Measurements from ENCODE around the gene TSNAX. TPM values are rescaled to one million over a fixed set of nuclear protein-coding genes. Genes with fewer than 3 reads are reported as not detected.
"Not testable (repeated sequence)": the region's sequence is repeated elsewhere in the genome, so short reads cannot be mapped to it uniquely, and the experiment has no call there.

The TSNAX gene
- total RNA-seq, 2 experiments from 2014 or later: 33.5 to 35.7 TPM

GRCh38 chr1:231497629-231498152 lies 30.8 kb upstream of the TSNAX start:
- CTCF ChIA-PET: no interaction called here
- intact Hi-C loops (cut with DNase I, micrococcal nuclease): no loop called here

GRCh38 chr1:231499148-231499763 lies 29.2 kb upstream of the TSNAX start:
- H3K4me3 ChIP-seq (ENCODE audit: low read length): no peak overlapping the region
- H3K9me3 ChIP-seq (ENCODE audit: control insufficient read depth in 1 of 2, insufficient read depth in 1 of 2, low read length in 2 of 2): peaks cover 8 to 23% of the 10 kb centered on the region in 2 experiments
- ATAC-seq (ENCODE audit: poor library complexity) (no peak), DNase-seq (no peak)
- intact Hi-C loops (cut with DNase I, micrococcal nuclease): no loop called here
- POLR2A ChIA-PET: no interaction called here
- no peak overlapping the region for H3K27ac Mint-ChIP-seq
- no peak overlapping the region for H3K27ac ChIP-seq (ENCODE audit: low read depth in 1 of 2, low read length in 2 of 2)
- H3K4me1 ChIP-seq (ENCODE audit: insufficient read depth, low read length): no peaks in the 10 kb centered on the region
- H3K36me3 Mint-ChIP-seq (ENCODE audit: low read depth): no peaks in the 10 kb centered on the region
- H3K27me3 ChIP-seq (ENCODE audit: control insufficient read depth in 1 of 2, insufficient read depth in 2 of 2, low read length in 2 of 2): no peaks in the 10 kb centered on the region
- TF ChIP-seq CTCF (IDR thresholded peaks at IDR 0.05): no peak
- no peaks in the 10 kb centered on the region for H3K36me3 ChIP-seq (ENCODE audit: insufficient read depth, low read length)
- H3K4me1 Mint-ChIP-seq (ENCODE audit: low read depth): no peaks in the 10 kb centered on the region
- H3K9me3 Mint-ChIP-seq: peaks cover 5% of the 10 kb centered on the region
- no peak overlapping the region for H3K4me3 Mint-ChIP-seq
- H3K27me3 Mint-ChIP-seq: peaks cover 7% of the 10 kb centered on the region
- CTCF ChIA-PET: no interaction called here

More at GRCh38 chr1:231497629-231498152, 30.8 kb upstream of the TSNAX start:
- H3K36me3 ChIP-seq (ENCODE audit: insufficient read depth, low read length): no peaks in the 10 kb centered on the region
- H3K4me1 ChIP-seq (ENCODE audit: insufficient read depth, low read length): no peaks in the 10 kb centered on the region
- H3K4me3 ChIP-seq (ENCODE audit: low read length): no peak overlapping the region
- Mint-ChIP-seq H3K27ac (no peak overlapping the region), H3K36me3 (ENCODE audit: low read depth) (no peaks in the 10 kb centered on the region), H3K27me3 (peaks cover 5% of the 10 kb centered on the region), H3K4me1 (ENCODE audit: low read depth) (no peaks in the 10 kb centered on the region), H3K4me3 (no peak overlapping the region), H3K9me3 (peaks cover 5% of the 10 kb centered on the region)
- no peak for TF ChIP-seq CTCF (IDR thresholded peaks at IDR 0.05)
- POLR2A ChIA-PET: no interaction called here
- H3K27ac ChIP-seq (ENCODE audit: low read depth in 1 of 2, low read length in 2 of 2): no peak overlapping the region
- ATAC-seq (ENCODE audit: poor library complexity): no peak
- H3K27me3 ChIP-seq (ENCODE audit: control insufficient read depth in 1 of 2, insufficient read depth in 2 of 2, low read length in 2 of 2): no peaks in the 10 kb centered on the region
- H3K9me3 ChIP-seq (ENCODE audit: control insufficient read depth in 1 of 2, insufficient read depth in 1 of 2, low read length in 2 of 2): peaks cover 8 to 23% of the 10 kb centered on the region in 2 experiments
- DNase-seq: no peak

- no peak for DNase-seq
- intact Hi-C loops (cut with DNase I, micrococcal nuclease): no loop called here
- H3K4me1 Mint-ChIP-seq (ENCODE audit: low read depth): no peaks in the 10 kb centered on the region
- no peaks in the 10 kb centered on the region for H3K4me1 ChIP-seq (ENCODE audit: insufficient read depth, low read length)
- ChIA-PET POLR2A (no interaction called here), CTCF (no interaction called here)
- no peak for TF ChIP-seq CTCF (IDR thresholded peaks at IDR 0.05)
- H3K36me3 ChIP-seq (ENCODE audit: insufficient read depth, low read length): no peaks in the 10 kb centered on the region
- no peaks in the 10 kb centered on the region for H3K36me3 Mint-ChIP-seq (ENCODE audit: low read depth)
- H3K9me3 ChIP-seq (ENCODE audit: control insufficient read depth in 1 of 2, insufficient read depth in 1 of 2, low read length in 2 of 2): peaks cover 8 to 23% of the 10 kb centered on the region in 2 experiments
- ATAC-seq (ENCODE audit: poor library complexity): no peak
- no peaks in the 10 kb centered on the region for H3K27me3 ChIP-seq (ENCODE audit: control insufficient read depth in 1 of 2, insufficient read depth in 2 of 2, low read length in 2 of 2)
- no peak overlapping the region for H3K27ac ChIP-seq (ENCODE audit: low read depth in 1 of 2, low read length in 2 of 2)
- peaks cover 15% of the 10 kb centered on the region for H3K27me3 Mint-ChIP-seq
- peaks cover 5% of the 10 kb centered on the region for H3K9me3 Mint-ChIP-seq
- H3K4me3 ChIP-seq (ENCODE audit: low read length): no peak overlapping the region
- H3K27ac Mint-ChIP-seq: no peak overlapping the region
- no peak overlapping the region for H3K4me3 Mint-ChIP-seq
These were observed 27.8 kb upstream of the TSNAX start for GRCh38 chr1:231500666-231501065.

- CTCF ChIA-PET; ATAC-seq (ENCODE audit: poor library complexity); DNase-seq; H3K4me3 ChIP-seq (ENCODE audit: low read length); H3K36me3 ChIP-seq (ENCODE audit: insufficient read depth, low read length); H3K27me3 ChIP-seq (ENCODE audit: control insufficient read depth in 1 of 2, insufficient read depth in 2 of 2, low read length in 2 of 2); POLR2A ChIA-PET; H3K4me1 ChIP-seq (ENCODE audit: insufficient read depth, low read length); H3K36me3 Mint-ChIP-seq (ENCODE audit: low read depth); H3K9me3 Mint-ChIP-seq; H3K27ac ChIP-seq (ENCODE audit: low read depth in 1 of 2, low read length in 2 of 2); intact Hi-C loops (cut with DNase I, micrococcal nuclease); H3K27ac Mint-ChIP-seq; H3K4me3 Mint-ChIP-seq; H3K4me1 Mint-ChIP-seq (ENCODE audit: low read depth): not testable (repeated sequence)
- peaks cover 8 to 19% of the 10 kb centered on the region in 2 experiments for H3K9me3 ChIP-seq (ENCODE audit: control insufficient read depth in 1 of 2, insufficient read depth in 1 of 2, low read length in 2 of 2)
- peaks cover 29% of the 10 kb centered on the region for H3K27me3 Mint-ChIP-seq
These were observed 25.3 kb upstream of the TSNAX start for GRCh38 chr1:231503168-231503567.
